ENCODE measurements around the gene IGFBPL1.

Gene IGFBPL1

GRCh38 chr9:38417003-38417945 lies 7.0 kb downstream of the IGFBPL1 start:
- H3K27ac ChIP-seq, result no peak overlapping the region
- peak; percentile 69 for TF ChIP-seq CTCF (conservative IDR thresholded peaks at IDR 0.05)

GRCh38 chr9:38416461-38416860 lies 7.8 kb downstream of the IGFBPL1 start:
- H3K27ac ChIP-seq, result no peak overlapping the region
- TF ChIP-seq CTCF (conservative IDR thresholded peaks at IDR 0.05), result no peak

GRCh38 chr9:38415856-38416255 lies 8.4 kb downstream of the IGFBPL1 start:
- TF ChIP-seq CTCF (conservative IDR thresholded peaks at IDR 0.05), result no peak
- no peak overlapping the region for H3K27ac ChIP-seq

- no peak overlapping the region for H3K27ac ChIP-seq
- no peak for TF ChIP-seq CTCF (conservative IDR thresholded peaks at IDR 0.05)
These were observed 10.1 kb downstream of the IGFBPL1 start for GRCh38 chr9:38414040-38414723.

- TF ChIP-seq CTCF (conservative IDR thresholded peaks at IDR 0.05), result no peak
- H3K27ac ChIP-seq, result no peak overlapping the region
These were observed 11.0 kb downstream of the IGFBPL1 start for GRCh38 chr9:38413283-38413682.

- no peak overlapping the region for H3K27ac ChIP-seq
- TF ChIP-seq CTCF (conservative IDR thresholded peaks at IDR 0.05), result no peak
These were observed 11.5 kb downstream of the IGFBPL1 start for GRCh38 chr9:38412751-38413150.

- H3K27ac ChIP-seq, result no peak overlapping the region
- TF ChIP-seq CTCF (conservative IDR thresholded peaks at IDR 0.05), result no peak
These were observed 15.5 kb downstream of the IGFBPL1 start for GRCh38 chr9:38408719-38409118.
